GM12878 (cell line): ENCODE data around the gene HUS1. TPM values are rescaled to one million over a fixed set of nuclear protein-coding genes. Genes with fewer than 3 reads are reported as not detected.

Experiments used
- ASH2L ChIP-seq: fragments of 300-600, 200-600 bp; sonication (generic); IDR thresholded peaks from 2 replicates; pipeline ENCODE4 v1.6.1; 2017; ENCODE audit warnings: low read depth, mild to moderate bottlenecking, borderline replicate concordance
- BCL11A ChIP-seq: IDR thresholded peaks from 2 replicates; pipeline ENCODE4 v1.6.1; 2011; ENCODE audit warnings: low read depth, low read length
- BRCA1 ChIP-seq: IDR thresholded peaks from 2 replicates; pipeline ENCODE4 v1.6.1; 2011; ENCODE audit warnings: low read depth, low read length, improper control_type of control experiment
- CEBPB ChIP-seq, 2 experiments: fragments of 150-350 bp in 1 of 2; IDR thresholded peaks; 2 replicates each; pipeline ENCODE4 v1.6.1; 2012 to 2014; ENCODE audit warnings: low read depth in 2 of 2, low read length in 2 of 2, borderline replicate concordance in 1 of 2, inconsistent platforms in 1 of 2
- E2F8 ChIP-seq: fragments of 450-650 bp; IDR thresholded peaks from 2 replicates; pipeline ENCODE4 v1.6.1; 2018; ENCODE audit warnings: mild to moderate bottlenecking, low read depth, moderate library complexity; ENCODE audit not compliant: partially characterized antibody
- HDAC6 ChIP-seq: fragments of 200-600 bp; sonication (generic); IDR thresholded peaks from one replicate; pipeline ENCODE4 v1.8.0; 2017; ENCODE audit warnings: antibody characterized with exemption; ENCODE audit not compliant: unreplicated experiment
- NFYA ChIP-seq: IDR thresholded peaks from 2 replicates; pipeline ENCODE4 v1.6.1; 2011; ENCODE audit warnings: low read depth, mild to moderate bottlenecking, low read length, improper control_type of control experiment, borderline replicate concordance
- NRF1 ChIP-seq: conservative IDR thresholded peaks from 2 replicates; pipeline ENCODE4 v1.6.1; 2011; ENCODE audit warnings: mild to moderate bottlenecking, low read depth, low read length, improper control_type of control experiment
- RUNX3 ChIP-seq: IDR thresholded peaks from 2 replicates; pipeline ENCODE4 v1.6.1; 2012; ENCODE audit warnings: low read length, inconsistent platforms
- polyA plus RNA-seq, 11 experiments: library from polyadenylated mRNA; depleted of rRNA in 4 of 11; unstranded in 6 of 11; stranded (reverse) in 5 of 11; fragments of >200 nt; fragmentation: Nextera tagmentation in 4 of 11; fragmentation: Illumina TruSeq in 1 of 11; extraction: Ambion mirVana in 4 of 11; extraction: Trizol in 1 of 11; gene quantifications; 1 replicate in 1 of 11; 2 replicates in 10 of 11; pipeline versions ENCODE4 v1.2.1 to v1.2.3, GENCODE V29; 2011 to 2016; ENCODE audit warnings: inconsistent platforms in 2 of 11, missing spikeins in 2 of 11, low read depth in 1 of 11
- total RNA-seq, 4 experiments: library from RNA; depleted of rRNA in 3 of 4; stranded (reverse); fragments of >200 nt in 3 of 4; fragmentation: Illumina TruSeq in 1 of 4; extraction: Trizol in 1 of 4; gene quantifications; 2 replicates each; pipeline versions ENCODE4 v1.2.1 to v1.2.3, GENCODE V29; 2013 to 2021
- TF ChIP-seq, protein P1 (sequence below): IDR thresholded peaks from 2 replicates; pipeline ENCODE4 v1.6.1; 2012; ENCODE audit warnings: low read depth, low read length, improper control_type of control experiment
- TF ChIP-seq, protein P2 (sequence below): IDR thresholded peaks from 2 replicates; pipeline ENCODE4 v1.6.1; 2012; ENCODE audit warnings: low read depth, low read length, improper control_type of control experiment

The HUS1 gene
- total and polyA plus RNA-seq, 10 of the 15 experiments (the other 5 are each of a cell fraction or from before 2014, with no cell fraction given): 10.4 to 35.5 (median 22.6) TPM

DNA sequence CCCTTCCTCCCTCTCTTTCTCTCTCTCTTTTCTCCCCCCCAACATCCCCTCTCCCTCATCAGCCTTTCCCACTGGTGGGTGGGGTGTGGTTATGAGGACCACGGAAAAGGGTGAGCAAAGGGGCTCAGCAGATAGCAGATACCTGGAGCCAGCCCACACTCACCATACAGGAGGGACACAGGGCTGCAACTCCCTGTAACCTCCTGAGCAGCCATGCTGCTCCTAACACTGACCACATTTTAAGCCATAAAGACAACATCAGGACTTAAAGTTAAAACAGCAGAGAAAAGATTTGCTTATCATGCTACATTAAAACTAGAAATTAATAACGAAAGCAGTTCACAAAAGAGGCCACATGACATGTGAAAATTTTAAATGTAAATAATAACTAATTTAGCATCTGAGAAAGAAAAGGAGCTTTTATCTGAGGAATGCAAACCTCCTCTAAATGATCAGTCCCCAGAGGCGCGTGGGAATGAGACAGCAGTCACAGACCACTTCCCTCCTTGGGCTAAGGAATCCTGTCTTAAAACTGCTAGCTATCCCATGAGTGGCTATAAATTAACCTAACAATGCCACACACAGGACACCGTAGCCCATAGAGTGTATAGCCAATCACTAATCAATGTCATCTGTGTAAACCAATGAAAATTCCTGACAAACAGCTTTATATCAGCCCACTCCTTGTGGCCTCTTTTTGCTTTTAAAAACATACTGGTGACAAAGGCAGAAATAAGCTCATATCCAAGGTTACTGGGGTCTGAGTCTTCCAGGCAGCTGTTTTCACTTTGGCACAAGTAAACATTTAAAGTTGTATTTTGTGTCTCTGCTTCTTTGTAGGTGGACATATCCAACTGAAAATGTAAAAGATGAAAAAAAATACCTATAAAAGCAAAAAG, 64.4 kb downstream of the HUS1 start (continued):
- TF ChIP-seq, protein P1, sequence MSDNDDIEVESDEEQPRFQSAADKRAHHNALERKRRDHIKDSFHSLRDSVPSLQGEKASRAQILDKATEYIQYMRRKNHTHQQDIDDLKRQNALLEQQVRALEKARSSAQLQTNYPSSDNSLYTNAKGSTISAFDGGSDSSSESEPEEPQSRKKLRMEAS: no peak
- no peak for TF ChIP-seq NRF1
- TF ChIP-seq CEBPB (IDR thresholded peaks at IDR 0.05; ENCODE audit: borderline replicate concordance in 1 of 2, low read depth in 2 of 2, low read length in 2 of 2): no peak
- TF ChIP-seq ASH2L: no peak
- no peak for TF ChIP-seq RUNX3
- no peak for TF ChIP-seq BRCA1
- TF ChIP-seq, protein P2, sequence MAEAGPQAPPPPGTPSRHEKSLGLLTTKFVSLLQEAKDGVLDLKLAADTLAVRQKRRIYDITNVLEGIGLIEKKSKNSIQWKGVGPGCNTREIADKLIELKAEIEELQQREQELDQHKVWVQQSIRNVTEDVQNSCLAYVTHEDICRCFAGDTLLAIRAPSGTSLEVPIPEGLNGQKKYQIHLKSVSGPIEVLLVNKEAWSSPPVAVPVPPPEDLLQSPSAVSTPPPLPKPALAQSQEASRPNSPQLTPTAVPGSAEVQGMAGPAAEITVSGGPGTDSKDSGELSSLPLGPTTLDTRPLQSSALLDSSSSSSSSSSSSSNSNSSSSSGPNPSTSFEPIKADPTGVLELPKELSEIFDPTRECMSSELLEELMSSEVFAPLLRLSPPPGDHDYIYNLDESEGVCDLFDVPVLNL: no peak
- TF ChIP-seq HDAC6: no peak
- TF ChIP-seq E2F8: no peak
- TF ChIP-seq BCL11A: no peak
- no peak for TF ChIP-seq NFYA

Other genes starting within 250 kb of the HUS1 start
- gene PKD1L1, start 31.1 kb downstream of the HUS1 start, total RNA-seq (2014; rRNA removed): under 0.01 and 0.05 TPM in 2 replicates
- 0.04 and 0.05 TPM in 2 replicates for gene PKD1L1, start 31.1 kb downstream of the HUS1 start, total RNA-seq (2014; rRNA removed; fragmentation: Illumina TruSeq; extraction: Trizol)
- 0.05 and 0.08 TPM in 2 replicates for gene PKD1L1, start 31.1 kb downstream of the HUS1 start, total RNA-seq (2021)
- gene PKD1L1, start 31.1 kb downstream of the HUS1 start, polyA plus RNA-seq (2011; rRNA removed): 0.01 and 0.06 TPM in 2 replicates
- 0.01 and 0.02 TPM in 2 replicates for gene PKD1L1, start 31.1 kb downstream of the HUS1 start, polyA plus RNA-seq (2014; fragmentation: Illumina TruSeq; extraction: Trizol)
- under 1 TPM in 1 of 2 experiments, not detected in 1; 0.02 TPM for gene PKD1L1, start 31.1 kb downstream of the HUS1 start, polyA plus RNA-seq (2014; fragmentation: Nextera tagmentation; extraction: Ambion mirVana)
- gene PKD1L1, start 31.1 kb downstream of the HUS1 start, polyA plus RNA-seq (2014; rRNA removed): 0.04 TPM in 1 of 2 replicates, not detected in the other
- gene PKD1L1, start 31.1 kb downstream of the HUS1 start, polyA plus RNA-seq (2016; fragmentation: Nextera tagmentation; extraction: Ambion mirVana): under 1 TPM in 1 of 2 experiments, not detected in 1; 0.04 TPM
- not detected in 2 replicates for gene SUN3, start 49.5 kb upstream of the HUS1 start, total RNA-seq (2014; rRNA removed)
- not detected in 2 replicates for gene SUN3, start 49.5 kb upstream of the HUS1 start, total RNA-seq (2014; rRNA removed; fragmentation: Illumina TruSeq; extraction: Trizol)
- not detected in 2 replicates for gene SUN3, start 49.5 kb upstream of the HUS1 start, total RNA-seq (2021)
- gene SUN3, start 49.5 kb upstream of the HUS1 start, polyA plus RNA-seq (2011; rRNA removed): not detected in 2 replicates
- gene SUN3, start 49.5 kb upstream of the HUS1 start, polyA plus RNA-seq (2014; fragmentation: Illumina TruSeq; extraction: Trizol): not detected in 2 replicates
- gene SUN3, start 49.5 kb upstream of the HUS1 start, polyA plus RNA-seq (2014; fragmentation: Nextera tagmentation; extraction: Ambion mirVana): under 1 TPM in 1 of 2 experiments, not detected in 1; 0.48 TPM
- gene SUN3, start 49.5 kb upstream of the HUS1 start, polyA plus RNA-seq (2014; rRNA removed): not detected in 2 replicates
- under 1 TPM in 1 of 2 experiments, not detected in 1; 0.29 TPM for gene SUN3, start 49.5 kb upstream of the HUS1 start, polyA plus RNA-seq (2016; fragmentation: Nextera tagmentation; extraction: Ambion mirVana)
- not detected in 2 replicates for gene C7orf57, start 55.9 kb upstream of the HUS1 start, total RNA-seq (2014; rRNA removed)
- 0.09 TPM in 1 of 2 replicates, not detected in the other for gene C7orf57, start 55.9 kb upstream of the HUS1 start, total RNA-seq (2014; rRNA removed; fragmentation: Illumina TruSeq; extraction: Trizol)
- gene C7orf57, start 55.9 kb upstream of the HUS1 start, total RNA-seq (2021): not detected in 2 replicates
- 0.04 and 0.10 TPM in 2 replicates for gene C7orf57, start 55.9 kb upstream of the HUS1 start, polyA plus RNA-seq (2011; rRNA removed)
- 0.10 TPM in 1 of 2 replicates, not detected in the other for gene C7orf57, start 55.9 kb upstream of the HUS1 start, polyA plus RNA-seq (2014; fragmentation: Illumina TruSeq; extraction: Trizol)
- under 1 TPM; 0.07 to 0.21 TPM for gene C7orf57, start 55.9 kb upstream of the HUS1 start, polyA plus RNA-seq (2014; fragmentation: Nextera tagmentation; extraction: Ambion mirVana)
- 0.04 TPM in 2 replicates for gene C7orf57, start 55.9 kb upstream of the HUS1 start, polyA plus RNA-seq (2014; rRNA removed)
- not detected for gene C7orf57, start 55.9 kb upstream of the HUS1 start, polyA plus RNA-seq (2016; fragmentation: Nextera tagmentation; extraction: Ambion mirVana)
- 4.7 and 5.1 TPM in 2 replicates for gene UPP1, start 109.7 kb upstream of the HUS1 start, total RNA-seq (2014; rRNA removed)
- gene UPP1, start 109.7 kb upstream of the HUS1 start, total RNA-seq (2014; rRNA removed; fragmentation: Illumina TruSeq; extraction: Trizol): 2.5 and 2.9 TPM in 2 replicates
- 6.2 and 6.3 TPM in 2 replicates for gene UPP1, start 109.7 kb upstream of the HUS1 start, total RNA-seq (2021)
- gene UPP1, start 109.7 kb upstream of the HUS1 start, polyA plus RNA-seq (2011; rRNA removed): 3.4 and 4.6 TPM in 2 replicates
- gene UPP1, start 109.7 kb upstream of the HUS1 start, polyA plus RNA-seq (2014; fragmentation: Illumina TruSeq; extraction: Trizol): 2.6 and 3.5 TPM in 2 replicates
- 1 to 10 TPM in 1 of 2 experiments, under 1 TPM in 1; 0.93 to 3.8 TPM for gene UPP1, start 109.7 kb upstream of the HUS1 start, polyA plus RNA-seq (2014; fragmentation: Nextera tagmentation; extraction: Ambion mirVana)
- 7.9 and 9.4 TPM in 2 replicates for gene UPP1, start 109.7 kb upstream of the HUS1 start, polyA plus RNA-seq (2014; rRNA removed)
- 1 to 10 TPM; 3.1 to 3.9 TPM for gene UPP1, start 109.7 kb upstream of the HUS1 start, polyA plus RNA-seq (2016; fragmentation: Nextera tagmentation; extraction: Ambion mirVana)
- under 0.01 and 0.11 TPM in 2 replicates for gene ABCA13, start 191.8 kb upstream of the HUS1 start, total RNA-seq (2014; rRNA removed)
- 0.04 and 0.05 TPM in 2 replicates for gene ABCA13, start 191.8 kb upstream of the HUS1 start, total RNA-seq (2014; rRNA removed; fragmentation: Illumina TruSeq; extraction: Trizol)
- gene ABCA13, start 191.8 kb upstream of the HUS1 start, total RNA-seq (2021): 0.03 TPM in 1 of 2 replicates, not detected in the other
- gene ABCA13, start 191.8 kb upstream of the HUS1 start, polyA plus RNA-seq (2011; rRNA removed): 0.75 and 0.98 TPM in 2 replicates
- 0.03 and 0.05 TPM in 2 replicates for gene ABCA13, start 191.8 kb upstream of the HUS1 start, polyA plus RNA-seq (2014; fragmentation: Illumina TruSeq; extraction: Trizol)
- gene ABCA13, start 191.8 kb upstream of the HUS1 start, polyA plus RNA-seq (2014; fragmentation: Nextera tagmentation; extraction: Ambion mirVana): under 1 TPM in 1 of 2 experiments, not detected in 1; 0.04 TPM
- gene ABCA13, start 191.8 kb upstream of the HUS1 start, polyA plus RNA-seq (2014; rRNA removed): 0.04 TPM in 2 replicates
- gene ABCA13, start 191.8 kb upstream of the HUS1 start, polyA plus RNA-seq (2016; fragmentation: Nextera tagmentation; extraction: Ambion mirVana): under 1 TPM in 1 of 2 experiments, not detected in 1; 0.15 TPM